Endothelial cell of umbilical vein (primary cell): ENCODE results near the gene ZNF827. TPM values are rescaled to one million over a fixed set of nuclear protein-coding genes. Genes with fewer than 3 reads are reported as not detected.

ENCODE experiments used
- BruUV-seq: library from RNA; stranded (reverse); fragments of 400-500 nt; replicated peaks from 2 replicates; lab custom pipeline; 2021; lab: Mats Ljungman, UMichigan
- CTCF ChIA-PET: fragments of 300-600, 350-600 bp; sonication (Branson Sonifier 250); formaldehyde crosslinking; loops from one replicate; lab custom pipeline; 2021; ENCODE audit warnings: antibody characterized with exemption, inconsistent platforms; lab: Charles Lee
- POLR2A ChIA-PET: fragments of 300-600, 350-600 bp; sonication (Branson Sonifier 250); formaldehyde crosslinking; loops from one replicate; lab custom pipeline; 2021; ENCODE audit warnings: antibody characterized with exemption, inconsistent platforms; lab: Charles Lee
- DNase-seq: peaks from one replicate; pipeline ENCODE4 v3.0.0-alpha.2; 2011; ENCODE audit warnings: low read depth, low spot score
- FAIRE-seq: peaks from 2 replicates; lab custom pipeline; 2011; peaks lifted over from hg19 to GRCh38; lab: Jason Lieb, UNC
- H2AFZ ChIP-seq: 2 replicates; pipeline ENCODE4 v1.6.0; 2012; ENCODE audit warnings: low read depth, low read length, control low read depth, inconsistent platforms
- H3K27ac ChIP-seq: 2 replicates; pipeline ENCODE4 v1.5.1; 2011; ENCODE audit warnings: low read depth, mild to moderate bottlenecking, control low read depth, low read length, moderate library complexity; ENCODE audit not compliant: insufficient read depth
- H3K27me3 ChIP-seq, 2 experiments: 2 replicates each; pipeline versions ENCODE4 v1.6.0 to v1.6.1; 2011; ENCODE audit warnings: low read length in 2 of 2, mixed read lengths in 1 of 2; ENCODE audit not compliant: control insufficient read depth in 2 of 2, insufficient read depth in 2 of 2
- H3K36me3 ChIP-seq, 2 experiments: 2 replicates in 1 of 2; 3 replicates in 1 of 2; pipeline ENCODE4 v1.5.1; 2011; ENCODE audit warnings: low read length in 2 of 2, mild to moderate bottlenecking in 1 of 2, moderate library complexity in 1 of 2; ENCODE audit not compliant: control insufficient read depth in 2 of 2, insufficient read depth in 2 of 2; ENCODE audit errors: extremely low read depth in 1 of 2
- H3K4me1 ChIP-seq: 3 replicates; pipeline ENCODE4 v1.5.1; 2011; ENCODE audit warnings: mild to moderate bottlenecking, low read length; ENCODE audit not compliant: control insufficient read depth, insufficient read depth; ENCODE audit errors: extremely low read depth
- H3K4me2 ChIP-seq: 2 replicates; pipeline ENCODE4 v1.6.1; 2011; ENCODE audit warnings: low read length, control low read depth, mixed read lengths; ENCODE audit not compliant: insufficient read depth
- H3K4me3 ChIP-seq, 3 experiments: fragments of 200-600 bp in 1 of 3; sonication (generic), shearing (Covaris generic) in 1 of 3; replicated peaks in 1 of 3; 2 replicates each; pipeline ENCODE4 v1.5.1; 2011 to 2016; ENCODE audit warnings: control low read depth in 3 of 3, low read length in 3 of 3, mild to moderate bottlenecking in 2 of 3, inconsistent platforms in 1 of 3, low read depth in 1 of 3, moderate library complexity in 1 of 3; ENCODE audit not compliant: insufficient read depth in 1 of 3
- H3K79me2 ChIP-seq: 2 replicates; pipeline ENCODE4 v1.6.0; 2012; ENCODE audit warnings: low read length, inconsistent platforms; ENCODE audit not compliant: control insufficient read depth, insufficient read depth
- H3K9ac ChIP-seq: replicated peaks from 2 replicates; pipeline ENCODE3; 2011; ENCODE audit warnings: low read length, control low read depth; ENCODE audit not compliant: insufficient read depth; ENCODE audit errors: extremely low read depth
- H3K9me1 ChIP-seq: replicated peaks from 3 replicates; pipeline ENCODE4 v1.6.0; 2011; ENCODE audit warnings: mild to moderate bottlenecking, low read length; ENCODE audit not compliant: control insufficient read depth, insufficient read depth; ENCODE audit errors: extremely low read depth
- H3K9me3 ChIP-seq: replicated peaks from 2 replicates; pipeline ENCODE4 v1.5.1; 2012; ENCODE audit warnings: low read length, inconsistent platforms; ENCODE audit not compliant: control insufficient read depth, insufficient read depth
- H4K20me1 ChIP-seq: replicated peaks from 2 replicates; pipeline ENCODE3; 2011; ENCODE audit warnings: mild to moderate bottlenecking, low read length; ENCODE audit not compliant: control insufficient read depth, insufficient read depth; ENCODE audit errors: extremely low read depth
- EZH2 ChIP-seq: IDR thresholded peaks from 2 replicates; pipeline ENCODE4 v1.6.1; 2012; ENCODE audit warnings: borderline replicate concordance, low read depth, mild to moderate bottlenecking, moderate library complexity, low read length, inconsistent platforms; ENCODE audit not compliant: severe bottlenecking
- FOS ChIP-seq: IDR thresholded peaks from 2 replicates; pipeline ENCODE4 v1.6.1; 2011; ENCODE audit warnings: mild to moderate bottlenecking, low read length, moderate library complexity, borderline replicate concordance; ENCODE audit not compliant: insufficient read depth
- GATA2 ChIP-seq: IDR thresholded peaks from 2 replicates; pipeline ENCODE4 v1.7.0; 2011; ENCODE audit warnings: low read depth, mild to moderate bottlenecking, moderate library complexity, mixed read lengths, low read length; ENCODE audit not compliant: insufficient read length, insufficient read depth
- JUN ChIP-seq: IDR thresholded peaks from 2 replicates; pipeline ENCODE4 v1.6.1; 2011; ENCODE audit warnings: borderline replicate concordance, low read depth; ENCODE audit not compliant: insufficient read length, insufficient read depth
- MYC ChIP-seq: IDR thresholded peaks from one replicate; pipeline ENCODE4 v1.6.1; 2011; ENCODE audit warnings: mild to moderate bottlenecking, low read depth, low read length
- POLR2A ChIP-seq: IDR thresholded peaks from 2 replicates; pipeline ENCODE4 v1.6.1; 2012; ENCODE audit warnings: low read depth, mild to moderate bottlenecking, control low read depth, low read length
- POLR2AphosphoS5 ChIP-seq: IDR thresholded peaks from 2 replicates; pipeline ENCODE4 v1.6.1; 2012; ENCODE audit warnings: low read depth, mild to moderate bottlenecking, control low read depth, low read length, moderate library complexity; ENCODE audit not compliant: insufficient read depth
- dilution Hi-C: fragments of 300-500 bp; cut with MboI; formaldehyde crosslinking; loops from one replicate; pipeline ENCODE4 v1.15.0; 2019; ENCODE audit warnings: low sequenced_read_pairs; ENCODE audit not compliant: extremely low pct_ligation_motif_present
- intact Hi-C: fragments of 100-400 bp; cut with micrococcal nuclease; formaldehyde crosslinking; loops from one replicate; pipeline ENCODE4 v1.10.0; 2022
- polyA plus RNA-seq, 4 experiments: library from polyadenylated mRNA; depleted of rRNA in 3 of 4; stranded (reverse) in 3 of 4; unstranded in 1 of 4; fragments of >200 nt; gene quantifications; 2 replicates each; pipeline versions ENCODE4 v1.2.1 to v1.2.3, GENCODE V29; 2011 to 2012; ENCODE audit warnings: missing spikeins in 1 of 4
- total RNA-seq: library from RNA; stranded (reverse); gene quantifications from 2 replicates; pipeline ENCODE4 v1.2.3, GENCODE V29; 2021
- TF ChIP-seq, protein P1 (sequence below), 2 donors: IDR thresholded peaks; 1 replicate in 1 of 2; 2 replicates in 1 of 2; pipeline ENCODE4 v1.5.1; 2011; ENCODE audit warnings: low read length in 2 of 2, mild to moderate bottlenecking in 2 of 2, moderate library complexity in 2 of 2, control low read depth in 1 of 2, inconsistent platforms in 1 of 2, low read depth in 1 of 2; ENCODE audit not compliant: insufficient read depth in 1 of 2; ENCODE audit errors: extremely low read depth in 1 of 2
- TF ChIP-seq, protein P2 (sequence below): IDR thresholded peaks from 2 replicates; pipeline ENCODE4 v1.6.1; 2011; ENCODE audit not compliant: insufficient read depth, insufficient read length

The ZNF827 gene
- total and polyA plus RNA-seq, 2 donors (not counting 3 experiments of a cell fraction or from before 2014, with no cell fraction given) = 16.9 to 23.7 TPM

DNA sequence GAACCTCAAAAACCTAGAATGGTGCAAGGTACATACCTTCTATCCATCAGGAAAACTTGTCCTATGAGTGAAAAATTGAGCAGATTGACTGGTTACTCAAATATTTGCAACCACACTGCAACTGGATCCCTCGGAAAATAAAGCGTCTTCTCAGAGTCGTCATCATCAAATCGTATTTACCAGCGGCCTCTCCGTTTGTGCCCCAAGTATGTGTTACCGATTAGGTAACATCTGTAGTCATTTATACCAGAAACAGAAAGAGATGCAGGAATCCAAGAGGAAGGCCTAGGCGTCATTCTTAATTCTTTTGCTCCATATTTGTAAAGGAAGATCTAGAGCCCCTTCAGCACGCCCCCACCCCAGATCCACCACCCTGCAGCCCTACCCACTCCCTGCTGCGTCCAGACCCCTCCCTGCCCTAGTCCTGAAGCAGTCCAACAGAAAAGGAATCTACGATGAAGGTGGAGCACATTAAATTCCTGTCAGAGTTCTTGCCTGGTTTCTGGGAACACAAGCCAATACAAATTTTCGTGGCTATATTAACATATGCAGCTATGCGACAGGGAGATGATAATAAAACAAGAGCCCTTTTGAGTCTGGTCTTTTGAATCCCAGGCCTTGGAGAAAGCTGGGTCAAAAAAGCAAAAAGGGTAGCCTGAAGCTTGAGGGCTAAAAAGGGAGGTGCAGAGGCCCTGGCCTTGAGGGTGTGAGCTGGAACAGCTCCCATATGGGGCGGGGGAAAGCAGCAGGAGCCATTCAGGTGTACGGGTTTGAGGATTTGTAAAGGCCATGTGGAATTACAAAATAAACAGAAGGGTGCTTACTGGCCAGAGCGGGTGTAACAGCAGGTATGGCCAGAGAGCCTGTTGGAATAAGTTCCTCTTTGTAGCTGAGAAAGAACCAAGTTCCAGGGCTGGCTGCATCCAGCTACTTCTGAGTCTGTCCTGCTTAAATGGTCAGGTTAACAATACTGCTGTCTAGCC, 77.0 kb downstream of the ZNF827 start:
- POLR2A ChIA-PET = no interaction called here

More for the DNA sequence above, 77.0 kb downstream of the ZNF827 start:
- H3K9ac ChIP-seq = no peak overlapping the region
- DNase-seq (no peak), FAIRE-seq (no peak)
- H3K4me3 ChIP-seq = no peak overlapping the region
- intact Hi-C loops (no loop called here), dilution Hi-C loops (no loop called here)
- peaks cover 0 to 3% of the 10 kb centered on the region in 2 experiments for H3K36me3 ChIP-seq
- no peak for TF ChIP-seq MYC
- no peak for TF ChIP-seq POLR2AphosphoS5
- no peak for TF ChIP-seq JUN
- TF ChIP-seq, protein P1, sequence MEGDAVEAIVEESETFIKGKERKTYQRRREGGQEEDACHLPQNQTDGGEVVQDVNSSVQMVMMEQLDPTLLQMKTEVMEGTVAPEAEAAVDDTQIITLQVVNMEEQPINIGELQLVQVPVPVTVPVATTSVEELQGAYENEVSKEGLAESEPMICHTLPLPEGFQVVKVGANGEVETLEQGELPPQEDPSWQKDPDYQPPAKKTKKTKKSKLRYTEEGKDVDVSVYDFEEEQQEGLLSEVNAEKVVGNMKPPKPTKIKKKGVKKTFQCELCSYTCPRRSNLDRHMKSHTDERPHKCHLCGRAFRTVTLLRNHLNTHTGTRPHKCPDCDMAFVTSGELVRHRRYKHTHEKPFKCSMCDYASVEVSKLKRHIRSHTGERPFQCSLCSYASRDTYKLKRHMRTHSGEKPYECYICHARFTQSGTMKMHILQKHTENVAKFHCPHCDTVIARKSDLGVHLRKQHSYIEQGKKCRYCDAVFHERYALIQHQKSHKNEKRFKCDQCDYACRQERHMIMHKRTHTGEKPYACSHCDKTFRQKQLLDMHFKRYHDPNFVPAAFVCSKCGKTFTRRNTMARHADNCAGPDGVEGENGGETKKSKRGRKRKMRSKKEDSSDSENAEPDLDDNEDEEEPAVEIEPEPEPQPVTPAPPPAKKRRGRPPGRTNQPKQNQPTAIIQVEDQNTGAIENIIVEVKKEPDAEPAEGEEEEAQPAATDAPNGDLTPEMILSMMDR (IDR thresholded peaks at IDR 0.05; ENCODE audit: extremely low read depth in 1 of 2, insufficient read depth in 1 of 2, low read depth in 1 of 2, low read length in 2 of 2) = no peak
- no peak for TF ChIP-seq POLR2A
- no peak for TF ChIP-seq EZH2
- TF ChIP-seq GATA2 = no peak
- TF ChIP-seq, protein P2, sequence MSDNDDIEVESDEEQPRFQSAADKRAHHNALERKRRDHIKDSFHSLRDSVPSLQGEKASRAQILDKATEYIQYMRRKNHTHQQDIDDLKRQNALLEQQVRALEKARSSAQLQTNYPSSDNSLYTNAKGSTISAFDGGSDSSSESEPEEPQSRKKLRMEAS = no peak
- no peak for TF ChIP-seq FOS
- no peaks in the 10 kb centered on the region for H3K9me1 ChIP-seq
- H3K79me2 ChIP-seq = no peaks in the 10 kb centered on the region
- CTCF ChIA-PET = interaction anchor here (1.2 kb wide), 1 partner anchor 17 kb away, joined by 3 read pairs; no protein-coding TSS in a partner anchor
- no peaks in the 10 kb centered on the region for H3K27me3 ChIP-seq
- no peaks in the 10 kb centered on the region for H3K4me1 ChIP-seq
- no peaks in the 10 kb centered on the region for H4K20me1 ChIP-seq
- H2AFZ ChIP-seq = no peak overlapping the region
- no peak overlapping the region for H3K27ac ChIP-seq
- BruUV-seq = no TSS peak
- H3K4me2 ChIP-seq = no peak overlapping the region
- H3K9me3 ChIP-seq = no peaks in the 10 kb centered on the region
